DND-41 (cell line): ENCODE data around the gene WFIKKN1.

ENCODE experiments used
- EZH2 ChIP-seq: IDR thresholded peaks from 3 replicates; pipeline ENCODE4 v1.6.1; 2012; ENCODE audit warnings: borderline replicate concordance, low read depth, mild to moderate bottlenecking, moderate library complexity, low read length, inconsistent platforms; ENCODE audit not compliant: severe bottlenecking
- TF ChIP-seq, protein P1 (sequence below): IDR thresholded peaks from 2 replicates; pipeline ENCODE4 v1.5.1; 2012; ENCODE audit warnings: borderline replicate concordance, low read length, moderate library complexity, mild to moderate bottlenecking; ENCODE audit not compliant: poor library complexity, severe bottlenecking; ENCODE audit errors: extremely low read depth

DNA sequence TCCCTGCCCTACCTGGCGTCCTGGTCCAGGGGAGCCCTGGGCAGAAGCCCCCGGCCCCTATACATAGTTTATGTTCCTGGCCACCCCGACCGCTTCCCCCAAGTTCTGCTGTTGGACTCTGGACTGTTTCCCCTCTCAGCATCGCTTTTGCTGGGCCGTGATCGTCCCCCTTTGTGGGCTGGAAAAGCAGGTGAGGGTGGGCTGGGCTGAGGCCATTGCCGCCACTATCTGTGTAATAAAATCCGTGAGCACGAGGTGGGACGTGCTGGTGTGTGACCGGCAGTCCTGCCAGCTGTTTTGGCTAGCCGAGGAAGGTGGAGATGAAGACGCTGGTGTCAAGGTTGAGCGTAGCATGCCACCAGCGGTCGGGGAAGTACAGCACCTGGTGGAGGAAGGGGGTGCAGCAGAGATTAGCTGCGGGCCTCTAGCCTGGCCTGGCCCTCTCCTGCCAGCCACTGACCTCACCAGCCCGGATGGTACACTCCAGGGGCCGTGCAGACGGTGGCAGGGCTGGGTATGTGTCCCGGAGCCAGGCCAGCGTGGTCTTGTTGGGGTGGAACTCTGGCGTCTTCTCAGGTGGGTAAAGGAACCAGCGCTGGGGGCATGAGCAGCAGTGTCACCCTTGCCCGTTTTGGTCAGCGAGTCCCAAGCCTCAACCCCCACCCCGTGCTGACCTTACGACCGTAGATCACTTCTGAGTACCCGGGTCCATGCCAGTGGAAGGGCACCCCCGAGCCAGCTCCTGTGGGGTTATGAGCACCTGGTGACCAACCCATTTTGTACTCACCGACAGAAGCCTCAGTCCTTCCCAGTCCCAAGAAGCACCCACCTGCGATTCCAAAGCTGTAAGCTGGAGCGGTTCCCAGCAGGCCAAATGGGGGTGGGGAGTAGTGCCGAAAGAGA, 52.0 kb downstream of the WFIKKN1 start:
- TF ChIP-seq EZH2 = no peak
- TF ChIP-seq, protein P1, sequence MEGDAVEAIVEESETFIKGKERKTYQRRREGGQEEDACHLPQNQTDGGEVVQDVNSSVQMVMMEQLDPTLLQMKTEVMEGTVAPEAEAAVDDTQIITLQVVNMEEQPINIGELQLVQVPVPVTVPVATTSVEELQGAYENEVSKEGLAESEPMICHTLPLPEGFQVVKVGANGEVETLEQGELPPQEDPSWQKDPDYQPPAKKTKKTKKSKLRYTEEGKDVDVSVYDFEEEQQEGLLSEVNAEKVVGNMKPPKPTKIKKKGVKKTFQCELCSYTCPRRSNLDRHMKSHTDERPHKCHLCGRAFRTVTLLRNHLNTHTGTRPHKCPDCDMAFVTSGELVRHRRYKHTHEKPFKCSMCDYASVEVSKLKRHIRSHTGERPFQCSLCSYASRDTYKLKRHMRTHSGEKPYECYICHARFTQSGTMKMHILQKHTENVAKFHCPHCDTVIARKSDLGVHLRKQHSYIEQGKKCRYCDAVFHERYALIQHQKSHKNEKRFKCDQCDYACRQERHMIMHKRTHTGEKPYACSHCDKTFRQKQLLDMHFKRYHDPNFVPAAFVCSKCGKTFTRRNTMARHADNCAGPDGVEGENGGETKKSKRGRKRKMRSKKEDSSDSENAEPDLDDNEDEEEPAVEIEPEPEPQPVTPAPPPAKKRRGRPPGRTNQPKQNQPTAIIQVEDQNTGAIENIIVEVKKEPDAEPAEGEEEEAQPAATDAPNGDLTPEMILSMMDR = no peak
